GDM1 (cell line): Measurements from ENCODE around the gene DUSP2.
A peak's percentile ranks its signal among the peaks of the same experiment; 100 is the strongest.

Experiments
- DNase-seq: peaks from one replicate; lab custom pipeline; 2025; lab: John Stamatoyannopoulos, UW

Gene DUSP2

GRCh38 chr2:96131813-96132745 lies 13.2 kb downstream of the DUSP2 start:
- no peak for DNase-seq

- no peak for DNase-seq
These were observed 14.0 kb downstream of the DUSP2 start for GRCh38 chr2:96131152-96131812.

GRCh38 chr2:96130483-96130882 lies 14.8 kb downstream of the DUSP2 start:
- DNase-seq = no peak

GRCh38 chr2:96129528-96130120 lies 15.6 kb downstream of the DUSP2 start:
- DNase-seq = no peak

GRCh38 chr2:96128456-96128855 lies 16.8 kb downstream of the DUSP2 start:
- DNase-seq = no peak

GRCh38 chr2:96124406-96125265 lies 20.6 kb downstream of the DUSP2 start:
- DNase-seq = no peak

GRCh38 chr2:96123936-96124335 lies 21.3 kb downstream of the DUSP2 start:
- no peak for DNase-seq

- no peak for DNase-seq
These were observed 21.9 kb downstream of the DUSP2 start for GRCh38 chr2:96123290-96123689.

- no peak for DNase-seq
These were observed 22.8 kb downstream of the DUSP2 start for GRCh38 chr2:96122391-96122790.

GRCh38 chr2:96121414-96121813 lies 23.8 kb downstream of the DUSP2 start:
- DNase-seq = no peak

- DNase-seq = no peak
These were observed 24.2 kb downstream of the DUSP2 start for GRCh38 chr2:96120991-96121390.

- DNase-seq = no peak
These were observed 25.0 kb downstream of the DUSP2 start for GRCh38 chr2:96120091-96120720.

- DNase-seq = no peak
These were observed 25.9 kb downstream of the DUSP2 start for GRCh38 chr2:96119389-96119751.

- no peak for DNase-seq
These were observed 26.4 kb downstream of the DUSP2 start for GRCh38 chr2:96118698-96119388.

- DNase-seq = no peak
These were observed 27.3 kb downstream of the DUSP2 start for GRCh38 chr2:96117701-96118588.

GRCh38 chr2:96116879-96117533 lies 28.2 kb downstream of the DUSP2 start:
- DNase-seq = peak; percentile 11

GRCh38 chr2:96116424-96116878 lies 28.8 kb downstream of the DUSP2 start, which contains the start of gene ADRA2B:
Gene ADRA2B (minus strand): TSS chr2:96116571. CDS start chr2:96116149, 422 bp downstream.
- DNase-seq = no peak

GRCh38 chr2:96115631-96116423 lies 29.4 kb downstream of the DUSP2 start:
- no peak for DNase-seq
